ENCODE results near the gene RAF1.
"Not testable (repeated sequence)": the region's sequence is repeated elsewhere in the genome, so short reads cannot be mapped to it uniquely, and the experiment has no call there.

RAF1 gene

GRCh38 chr3:12663936-12664908 lies at the start of gene RAF1:
RAF1 (minus strand) TSS chr3:12664117; CDS start chr3:12618721, 45,396 bp downstream.
- peak; percentile 96 for DNase-seq

GRCh38 chr3:12710062-12710461 lies 46.1 kb upstream of the RAF1 start:
- DNase-seq = no peak

GRCh38 chr3:12709334-12709733 lies 45.4 kb upstream of the RAF1 start:
- DNase-seq = no peak

GRCh38 chr3:12708584-12709192 lies 44.8 kb upstream of the RAF1 start:
- DNase-seq = no peak

GRCh38 chr3:12707449-12707848 lies 43.5 kb upstream of the RAF1 start:
- DNase-seq = no peak

GRCh38 chr3:12706504-12707253 lies 42.8 kb upstream of the RAF1 start:
- DNase-seq = peak; percentile 57

GRCh38 chr3:12705981-12706380 lies 42.1 kb upstream of the RAF1 start:
- no peak for DNase-seq

- no peak for DNase-seq
Measured at GRCh38 chr3:12705374-12705926, 41.5 kb upstream of the RAF1 start.

- no peak for DNase-seq
Measured at GRCh38 chr3:12702501-12702900, 38.6 kb upstream of the RAF1 start.

GRCh38 chr3:12701601-12702000 lies 37.7 kb upstream of the RAF1 start:
- not testable (repeated sequence) for DNase-seq

- DNase-seq = no peak
Measured at GRCh38 chr3:12700800-12701199, 36.9 kb upstream of the RAF1 start.

- no peak for DNase-seq
Measured at GRCh38 chr3:12695916-12696315, 32.0 kb upstream of the RAF1 start.

GRCh38 chr3:12695112-12695511 lies 31.2 kb upstream of the RAF1 start:
- DNase-seq = no peak

GRCh38 chr3:12692444-12692843 lies 28.5 kb upstream of the RAF1 start:
- DNase-seq = no peak

GRCh38 chr3:12689997-12690711 lies 26.2 kb upstream of the RAF1 start:
- no peak for DNase-seq

- no peak for DNase-seq
Measured at GRCh38 chr3:12687948-12688347, 24.0 kb upstream of the RAF1 start.

- no peak for DNase-seq
Measured at GRCh38 chr3:12686096-12686495, 22.2 kb upstream of the RAF1 start.

GRCh38 chr3:12681943-12682390 lies 18.1 kb upstream of the RAF1 start:
- DNase-seq = peak; percentile 42

- DNase-seq = no peak
Measured at GRCh38 chr3:12681089-12681942, 17.4 kb upstream of the RAF1 start.

GRCh38 chr3:12679468-12679867 lies 15.6 kb upstream of the RAF1 start:
- DNase-seq = no peak

- DNase-seq = no peak
Measured at GRCh38 chr3:12677616-12678015, 13.7 kb upstream of the RAF1 start.
